ENCODE measurements around the gene TARS2.

GRCh38 chr1:150555198-150555970, 68.2 kb downstream of the TARS2 start:
- no peak for TF ChIP-seq CTCF (conservative IDR thresholded peaks at IDR 0.05; ENCODE audit: low read length)
- TF ChIP-seq EZH2phosphoT487 (IDR thresholded peaks at IDR 0.05; ENCODE audit: borderline replicate concordance, low read depth, low read length), result no peak
